Ovary (tissue), 3 donors: ENCODE results near the gene PAQR8.

ENCODE experiments used
- EP300 ChIP-seq: sonication (generic); formaldehyde crosslinking; IDR thresholded peaks from one replicate; pipeline ENCODE4 v1.6.1; 2017; ENCODE audit warnings: antibody characterized with exemption
- POLR2A ChIP-seq: fragments of 450-650 bp; IDR thresholded peaks from one replicate; pipeline ENCODE4 v1.6.1; 2017; ENCODE audit warnings: antibody characterized with exemption, mild to moderate bottlenecking, moderate library complexity
- TF ChIP-seq, protein P1 (sequence below), 3 donors: fragments of 450-650 bp in 2 of 3; fragments of 200-600 bp in 1 of 3; IDR thresholded peaks; one replicate each; pipeline versions ENCODE4 v1.5.1 to v1.8.0; 2016 to 2022; ENCODE audit warnings: antibody characterized with exemption in 3 of 3, mild to moderate bottlenecking in 1 of 3
- donor health status: DM: no; HTN: no; CAD: no.

DNA sequence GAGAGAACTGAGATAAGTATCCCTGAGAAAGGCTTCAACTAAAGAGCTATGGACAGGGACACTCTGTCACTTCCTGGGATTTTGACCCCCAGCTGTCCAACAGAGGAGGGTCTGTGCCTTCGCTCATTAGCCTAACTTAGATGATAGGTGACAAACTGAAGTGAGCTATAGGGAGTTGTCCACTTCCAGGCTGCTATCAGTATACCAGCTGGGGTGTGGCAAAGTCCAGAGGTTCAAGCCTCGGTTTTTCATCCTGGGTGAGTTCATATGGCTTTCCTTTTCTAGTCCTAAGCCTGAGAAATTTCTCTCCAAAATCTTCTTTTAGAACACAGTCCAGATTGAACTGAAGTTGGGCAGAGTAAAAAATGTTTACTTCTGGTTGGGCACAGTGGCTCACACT is 5.9 kb upstream of the PAQR8 start:
- TF ChIP-seq, protein P1, sequence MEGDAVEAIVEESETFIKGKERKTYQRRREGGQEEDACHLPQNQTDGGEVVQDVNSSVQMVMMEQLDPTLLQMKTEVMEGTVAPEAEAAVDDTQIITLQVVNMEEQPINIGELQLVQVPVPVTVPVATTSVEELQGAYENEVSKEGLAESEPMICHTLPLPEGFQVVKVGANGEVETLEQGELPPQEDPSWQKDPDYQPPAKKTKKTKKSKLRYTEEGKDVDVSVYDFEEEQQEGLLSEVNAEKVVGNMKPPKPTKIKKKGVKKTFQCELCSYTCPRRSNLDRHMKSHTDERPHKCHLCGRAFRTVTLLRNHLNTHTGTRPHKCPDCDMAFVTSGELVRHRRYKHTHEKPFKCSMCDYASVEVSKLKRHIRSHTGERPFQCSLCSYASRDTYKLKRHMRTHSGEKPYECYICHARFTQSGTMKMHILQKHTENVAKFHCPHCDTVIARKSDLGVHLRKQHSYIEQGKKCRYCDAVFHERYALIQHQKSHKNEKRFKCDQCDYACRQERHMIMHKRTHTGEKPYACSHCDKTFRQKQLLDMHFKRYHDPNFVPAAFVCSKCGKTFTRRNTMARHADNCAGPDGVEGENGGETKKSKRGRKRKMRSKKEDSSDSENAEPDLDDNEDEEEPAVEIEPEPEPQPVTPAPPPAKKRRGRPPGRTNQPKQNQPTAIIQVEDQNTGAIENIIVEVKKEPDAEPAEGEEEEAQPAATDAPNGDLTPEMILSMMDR (IDR thresholded peaks at IDR 0.05), result no peak
- TF ChIP-seq POLR2A, result no peak
- TF ChIP-seq EP300, result no peak
